H1 (cell line): Measurements from ENCODE around the gene ATP2B3. TPM values are rescaled to one million over a fixed set of nuclear protein-coding genes. Genes with fewer than 3 reads are reported as not detected.

Experiments
- MAFK ChIP-seq: IDR thresholded peaks from 2 replicates; pipeline ENCODE4 v1.6.1; 2012; ENCODE audit warnings: low read depth, mild to moderate bottlenecking, improper control_type of control experiment, low read length
- TAF7 ChIP-seq: optimal IDR thresholded peaks from 2 replicates; pipeline ENCODE3; 2011; ENCODE audit warnings: low read depth, mild to moderate bottlenecking, inconsistent platforms, low read length, moderate library complexity, borderline replicate concordance
- polyA plus RNA-seq, 7 experiments: library from polyadenylated mRNA; depleted of rRNA in 3 of 7; stranded (reverse) in 5 of 7; unstranded in 2 of 7; fragments of >200 nt in 5 of 7; fragments of 200-250 nt in 2 of 7; gene quantifications; 1 replicate in 5 of 7; 2 replicates in 1 of 7; 4 replicates in 1 of 7; pipeline versions ENCODE4 v1.2.1 to v1.2.3, GENCODE V29; 2011 to 2013; ENCODE audit warnings: missing spikeins in 2 of 7, mixed read lengths in 2 of 7
- total RNA-seq: library from RNA; stranded (reverse); fragmentation: NEBNext Ultra II Directional; extraction: Animal tissue kit (Norgen Biotek cat#: 25700); gene quantifications from 2 replicates; pipeline ENCODE4 v1.2.1, GENCODE V29; 2021

Gene ATP2B3
- total and polyA plus RNA-seq, 2 of the 8 experiments (the other 6 are each of a cell fraction or from before 2014, with no cell fraction given): 0.14 to 0.19 TPM

GRCh38 chrX:153502131-153502530, 15.3 kb upstream of the ATP2B3 start (continued):
- no peak for TF ChIP-seq TAF7
- no peak for TF ChIP-seq MAFK
